ENCODE measurements around the gene APOB. TPM values are rescaled to one million over a fixed set of nuclear protein-coding genes. Genes with fewer than 3 reads are reported as not detected.
A peak's percentile ranks its signal among the peaks of the same experiment; 100 is the strongest.

APOB gene
- total and polyA plus RNA-seq, 2 of the 13 experiments (the other 11 are each of a cell fraction or from before 2014, with no cell fraction given): 1,569 to 2,515 TPM

GRCh38 chr2:21072477-21073242 is 28.8 kb upstream of the APOB start (continued):
- TF ChIP-seq KLF15 (CRISPR knock-in tag; IDR thresholded peaks at IDR 0.05; ENCODE audit: borderline replicate concordance) (no peak), GFI1 (CRISPR knock-in tag; IDR thresholded peaks at IDR 0.05; ENCODE audit: borderline replicate concordance) (no peak), KMT2A (CRISPR knock-in tag; IDR thresholded peaks at IDR 0.05) (0 out of 2 replicates have a peak, but pooled peaks have one; percentile 26), PREB (CRISPR knock-in tag; IDR thresholded peaks at IDR 0.05) (no peak), USF2 (IDR thresholded peaks at IDR 0.05; ENCODE audit: low read depth, low read length) (no peak), USF2 (CRISPR knock-in tag; IDR thresholded peaks at IDR 0.05; ENCODE audit: borderline replicate concordance) (no peak), ZNF589 (CRISPR knock-in tag; conservative IDR thresholded peaks at IDR 0.05) (no peak), SSRP1 (CRISPR knock-in tag; IDR thresholded peaks at IDR 0.05) (no peak), RXRA (CRISPR knock-in tag; IDR thresholded peaks at IDR 0.05) (no peak), ARID3A (IDR thresholded peaks at IDR 0.05; ENCODE audit: low read depth, low read length) (0 out of 2 replicates have a peak, but pooled peaks have one; percentile 25), ATF2 (CRISPR knock-in tag; IDR thresholded peaks at IDR 0.05) (no peak), FOXP4 (CRISPR knock-in tag; IDR thresholded peaks at IDR 0.05) (no peak), ZNF781 (CRISPR knock-in tag; IDR thresholded peaks at IDR 0.05; ENCODE audit: borderline replicate concordance, not compliant biosample characterization) (no peak), BCL6 (CRISPR knock-in tag; IDR thresholded peaks at IDR 0.05) (no peak), ZNF782 (CRISPR knock-in tag; IDR thresholded peaks at IDR 0.05; ENCODE audit: borderline replicate concordance) (no peak), PRDM15 (CRISPR knock-in tag; IDR thresholded peaks at IDR 0.05) (no peak)

Data from HepG2 (cell line).